ENCODE results near the gene NFAT5.
A peak's percentile ranks its signal among the peaks of the same experiment; 100 is the strongest.

NFAT5 gene

DNA sequence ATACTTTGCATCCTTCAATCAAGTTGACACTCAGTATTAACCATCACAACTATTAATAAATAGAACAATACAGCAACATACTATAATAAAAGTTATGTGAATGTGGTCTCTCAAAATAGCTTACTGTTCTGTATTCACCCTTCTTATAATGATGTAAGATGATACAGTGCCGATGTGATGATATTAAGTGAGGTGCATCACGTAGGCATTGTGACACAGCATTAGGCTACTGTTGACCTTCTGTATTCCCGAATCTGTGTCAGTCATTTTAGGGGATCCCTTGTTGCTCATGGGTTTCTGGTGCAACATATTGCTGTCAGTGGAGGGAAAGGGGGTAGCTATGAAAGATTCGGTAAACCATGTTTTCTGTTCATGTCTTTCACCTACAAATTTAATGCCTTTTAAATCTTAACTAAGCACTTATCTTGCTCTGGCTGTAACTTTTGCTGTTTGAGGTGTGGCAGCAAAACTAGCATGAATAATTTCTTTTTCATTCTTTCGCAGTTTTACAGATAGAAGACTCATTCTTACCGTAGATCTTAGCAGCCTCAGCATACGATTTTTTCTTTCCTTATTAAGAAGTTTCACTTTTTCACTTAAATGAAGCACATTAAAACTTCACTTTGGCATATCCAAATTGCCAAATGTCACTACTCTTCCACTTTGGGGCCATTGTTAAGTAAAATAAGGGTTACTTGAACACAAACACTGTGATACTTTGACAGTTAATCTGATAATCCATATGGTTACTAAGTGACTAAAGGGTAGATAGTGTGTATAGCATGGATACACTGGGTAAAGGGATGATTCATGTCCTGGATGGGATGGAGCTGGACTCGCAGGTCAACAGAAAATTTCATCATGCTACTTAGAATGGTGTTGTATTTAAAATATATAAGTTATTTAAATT lies 29.6 kb downstream of the NFAT5 start:
- Mint-ChIP-seq H3K9me3 (no peaks in the 10 kb centered on the region), H3K36me3 (peaks cover 15 to 19% of the 10 kb centered on the region in 2 donors), H3K4me1 (peaks cover 21 to 37% of the 10 kb centered on the region in 2 donors), H3K4me3 (no peak overlapping the region), H3K27ac (no peak overlapping the region), H3K27me3 (no peaks in the 10 kb centered on the region)
- ATAC-seq (replicated peaks) (no peak), DNase-seq (no peak)

- Mint-ChIP-seq H3K36me3 (peaks cover 15 to 21% of the 10 kb centered on the region in 2 donors), H3K27ac (no peak overlapping the region), H3K4me1 (peaks cover 19 to 34% of the 10 kb centered on the region in 2 donors), H3K27me3 (no peaks in the 10 kb centered on the region), H3K4me3 (no peak overlapping the region), H3K9me3 (no peaks in the 10 kb centered on the region)
- DNase-seq (no peak), ATAC-seq (replicated peaks) (no peak)
These were observed 31.0 kb downstream of the NFAT5 start for GRCh38 chr16:69596801-69597200.

DNA sequence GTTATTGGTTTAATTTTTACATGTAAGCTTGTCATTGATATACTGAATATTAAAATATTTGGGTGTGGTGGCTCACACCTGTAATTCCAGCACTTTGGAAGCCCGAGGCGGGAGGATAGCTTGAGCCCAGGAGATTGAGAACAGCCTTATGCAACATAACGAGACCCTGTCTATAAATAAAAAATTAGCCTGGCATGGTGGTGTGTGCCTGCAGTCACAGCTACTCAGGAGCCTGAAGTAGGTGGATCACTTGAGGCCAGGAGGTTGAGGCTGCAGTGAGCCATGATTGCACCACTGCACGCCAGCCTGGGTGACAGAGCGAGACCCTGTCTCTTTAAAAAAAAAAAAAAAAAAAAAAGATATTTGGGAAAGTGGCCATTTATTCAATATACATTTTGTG lies 32.3 kb downstream of the NFAT5 start:
- Mint-ChIP-seq H3K4me1 (peaks cover 19 to 34% of the 10 kb centered on the region in 2 donors), H3K36me3 (peaks cover 15 to 21% of the 10 kb centered on the region in 2 donors), H3K4me3 (no peak overlapping the region), H3K9me3 (no peaks in the 10 kb centered on the region), H3K27ac (no peak overlapping the region), H3K27me3 (no peaks in the 10 kb centered on the region)
- ATAC-seq (replicated peaks), result no peak
- DNase-seq, result no peak

DNA sequence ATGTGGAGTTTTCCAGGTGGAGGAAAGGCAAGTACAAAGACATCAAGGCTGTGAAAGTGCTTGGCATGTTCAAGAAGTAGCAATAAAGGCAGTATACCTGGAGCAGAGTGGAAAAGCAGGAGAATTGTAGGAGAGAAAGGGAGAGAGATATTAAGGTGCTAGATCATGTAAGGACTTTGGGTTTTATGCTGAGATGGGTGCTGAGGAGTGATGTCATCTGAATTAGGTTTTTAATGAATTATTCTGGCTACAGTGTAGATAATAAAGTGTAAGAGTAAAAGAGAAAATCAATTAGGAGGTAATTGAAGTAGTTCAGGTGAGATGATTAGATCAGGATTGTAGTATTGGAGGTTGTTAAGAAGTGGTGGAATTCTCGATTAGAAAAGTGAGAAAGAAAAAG lies 34.0 kb downstream of the NFAT5 start:
- Mint-ChIP-seq H3K4me1 (peaks cover 20 to 34% of the 10 kb centered on the region in 2 donors), H3K27ac (no peak overlapping the region), H3K36me3 (peaks cover 15 to 22% of the 10 kb centered on the region in 2 donors)

GRCh38 chr16:69600202-69600601 lies 34.4 kb downstream of the NFAT5 start:
- ATAC-seq (replicated peaks) (no peak), DNase-seq (no peak)
- H3K27me3 Mint-ChIP-seq, result no peaks in the 10 kb centered on the region
- peaks cover 20 to 35% of the 10 kb centered on the region in 2 donors for H3K4me1 Mint-ChIP-seq
- H3K27ac Mint-ChIP-seq, result no peak overlapping the region
- H3K9me3 Mint-ChIP-seq, result no peaks in the 10 kb centered on the region
- H3K36me3 Mint-ChIP-seq, result peaks cover 15 to 22% of the 10 kb centered on the region in 2 donors
- H3K4me3 Mint-ChIP-seq, result no peak overlapping the region

More for the DNA sequence above, 34.0 kb downstream of the NFAT5 start:
- ATAC-seq (replicated peaks) (no peak), DNase-seq (no peak)
- H3K4me3 Mint-ChIP-seq, result no peak overlapping the region
- no peaks in the 10 kb centered on the region for H3K9me3 Mint-ChIP-seq
- no peaks in the 10 kb centered on the region for H3K27me3 Mint-ChIP-seq

GRCh38 chr16:69601250-69601649 lies 35.5 kb downstream of the NFAT5 start:
- ATAC-seq (replicated peaks), result no peak
- DNase-seq, result no peak
- Mint-ChIP-seq H3K4me1 (peaks cover 18 to 36% of the 10 kb centered on the region in 2 donors), H3K4me3 (no peak overlapping the region), H3K9me3 (no peaks in the 10 kb centered on the region), H3K27ac (no peak overlapping the region), H3K27me3 (no peaks in the 10 kb centered on the region), H3K36me3 (peaks cover 19 to 21% of the 10 kb centered on the region in 2 donors)

DNA sequence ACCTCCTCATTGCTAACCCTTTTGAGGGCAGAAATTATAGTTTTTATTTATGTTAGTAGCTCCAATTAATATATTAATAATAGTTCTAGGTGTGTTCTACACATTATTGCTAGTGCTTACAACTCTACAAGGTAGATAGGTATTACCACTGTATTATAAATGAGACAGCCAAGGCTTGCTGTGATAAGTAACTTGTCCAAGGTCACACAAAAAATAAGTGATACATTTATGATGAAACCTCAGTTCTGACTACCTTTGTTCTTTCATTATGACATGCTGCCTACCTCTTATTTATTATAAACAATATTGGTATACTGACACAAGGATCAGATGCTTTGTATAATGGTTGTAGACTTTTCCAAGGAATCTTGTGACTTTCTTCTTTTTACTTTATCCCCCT lies 41.2 kb downstream of the NFAT5 start:
- Mint-ChIP-seq H3K27ac (no peak overlapping the region), H3K27me3 (no peaks in the 10 kb centered on the region), H3K9me3 (no peaks in the 10 kb centered on the region), H3K4me1 (peaks cover 15 to 41% of the 10 kb centered on the region in 2 donors), H3K36me3 (peaks cover 11 to 24% of the 10 kb centered on the region in 2 donors), H3K4me3 (peak overlapping the region in 1 of 2 donors; percentile 65)
- no peak for ATAC-seq (replicated peaks)
- DNase-seq, result no peak

GRCh38 chr16:69607674-69608073 lies 41.9 kb downstream of the NFAT5 start:
- H3K4me3 Mint-ChIP-seq, result peak overlapping the region; percentile 37 to 65
- no peaks in the 10 kb centered on the region for H3K9me3 Mint-ChIP-seq

DNA sequence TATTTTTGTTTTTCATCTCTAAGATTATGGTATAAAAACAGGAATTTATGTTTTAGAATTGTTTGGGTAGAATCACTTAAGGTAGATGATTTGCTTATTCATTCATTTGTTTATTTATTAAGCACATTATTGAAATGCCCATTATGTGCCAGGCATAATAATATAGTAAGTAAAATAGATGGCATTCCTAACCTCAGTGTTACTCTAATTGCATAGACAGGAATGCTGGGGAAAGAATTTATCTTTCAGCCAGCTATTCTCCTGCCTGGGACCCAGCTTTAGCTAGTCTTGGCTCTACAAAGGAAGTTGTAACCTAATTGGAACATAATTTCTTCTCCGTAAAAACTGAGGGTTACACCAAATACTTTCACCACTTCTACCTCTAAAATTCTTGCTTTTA lies 44.6 kb downstream of the NFAT5 start:
- Mint-ChIP-seq H3K4me1 (peaks cover 22 to 49% of the 10 kb centered on the region in 2 donors), H3K4me3 (no peak overlapping the region), H3K36me3 (peaks cover 8 to 22% of the 10 kb centered on the region in 2 donors), H3K9me3 (no peaks in the 10 kb centered on the region), H3K27ac (no peak overlapping the region), H3K27me3 (no peaks in the 10 kb centered on the region)
- ATAC-seq (replicated peaks) (no peak), DNase-seq (no peak)

More at GRCh38 chr16:69607674-69608073, 41.9 kb downstream of the NFAT5 start:
- Mint-ChIP-seq H3K27ac (peak overlapping the region; percentile 51), H3K4me1 (peaks cover 15 to 44% of the 10 kb centered on the region in 2 donors), H3K36me3 (peaks cover 11 to 24% of the 10 kb centered on the region in 2 donors), H3K27me3 (no peaks in the 10 kb centered on the region)
- DNase-seq, result no peak
- ATAC-seq (replicated peaks), result peak; percentile 20 to 29

DNA sequence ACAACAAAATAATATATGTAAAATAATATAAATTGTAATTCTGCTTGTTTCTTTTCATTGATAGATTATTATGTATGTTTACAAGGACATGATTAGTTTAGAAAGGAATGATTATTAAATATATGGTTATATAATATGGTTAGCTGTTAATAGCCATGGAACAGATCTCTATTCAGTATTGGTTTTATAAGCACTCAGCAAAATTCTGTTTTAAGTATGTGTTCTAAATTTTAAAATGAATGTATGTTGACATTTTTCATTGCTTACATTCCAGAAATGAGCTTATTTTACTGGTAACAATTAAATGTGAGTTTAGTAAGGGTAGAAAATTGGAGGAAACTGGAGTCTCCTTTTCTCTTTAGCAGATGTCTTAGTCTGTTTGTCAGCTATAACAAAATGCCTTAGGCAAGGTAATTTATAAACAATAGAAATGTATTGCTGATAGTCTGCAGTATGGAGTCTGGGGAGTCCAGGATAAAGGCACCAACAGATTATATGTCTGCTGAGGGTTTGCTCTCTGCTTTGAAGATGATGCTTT lies 45.4 kb downstream of the NFAT5 start:
- peaks cover 13 to 27% of the 10 kb centered on the region in 2 donors for H3K36me3 Mint-ChIP-seq
- DNase-seq (no peak), ATAC-seq (replicated peaks) (no peak)
- peaks cover 29 to 50% of the 10 kb centered on the region in 2 donors for H3K4me1 Mint-ChIP-seq
- H3K27me3 Mint-ChIP-seq, result no peaks in the 10 kb centered on the region
- H3K4me3 Mint-ChIP-seq, result no peak overlapping the region
- H3K9me3 Mint-ChIP-seq, result no peaks in the 10 kb centered on the region
- no peak overlapping the region for H3K27ac Mint-ChIP-seq

- DNase-seq (no peak), ATAC-seq (replicated peaks) (peak; percentile 65 to 69)
- H3K4me3 Mint-ChIP-seq, result no peak overlapping the region
These were observed 47.8 kb downstream of the NFAT5 start for GRCh38 chr16:69613378-69614154.

GRCh38 chr16:69615528-69615927 lies 49.8 kb downstream of the NFAT5 start:
- DNase-seq, result no peak
- Mint-ChIP-seq H3K9me3 (no peaks in the 10 kb centered on the region), H3K27ac (no peak overlapping the region), H3K27me3 (no peaks in the 10 kb centered on the region), H3K36me3 (peaks cover 13 to 22% of the 10 kb centered on the region in 2 donors), H3K4me1 (peaks cover 19 to 30% of the 10 kb centered on the region in 2 donors), H3K4me3 (no peak overlapping the region)
- ATAC-seq (replicated peaks), result no peak

More at GRCh38 chr16:69613378-69614154, 47.8 kb downstream of the NFAT5 start:
- Mint-ChIP-seq H3K27me3 (no peaks in the 10 kb centered on the region), H3K4me1 (peaks cover 20 to 39% of the 10 kb centered on the region in 2 donors), H3K27ac (no peak overlapping the region), H3K9me3 (no peaks in the 10 kb centered on the region), H3K36me3 (peaks cover 14 to 23% of the 10 kb centered on the region in 2 donors)

GRCh38 chr16:69616082-69616481 lies 50.3 kb downstream of the NFAT5 start:
- H3K27ac Mint-ChIP-seq, result peak overlapping the region; percentile 26

DNA sequence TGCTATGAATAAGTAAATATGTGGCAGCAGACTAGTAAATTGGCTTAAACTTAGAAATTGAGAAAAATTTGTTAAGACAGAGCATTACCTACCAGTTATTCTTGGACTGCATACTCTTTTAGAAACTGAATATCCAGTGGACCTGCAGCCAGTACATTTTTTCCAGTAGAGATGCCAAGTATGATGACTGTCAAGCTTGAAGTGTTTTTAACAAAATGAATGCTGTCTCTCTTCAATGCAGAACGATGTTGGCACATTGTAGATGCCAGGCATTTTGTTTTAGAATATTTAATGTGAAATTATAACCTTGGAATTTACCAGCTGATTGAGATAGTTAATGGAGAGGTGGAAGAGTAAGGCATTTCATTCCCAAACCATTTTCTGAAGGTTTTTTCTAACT lies 52.5 kb downstream of the NFAT5 start:
- Mint-ChIP-seq H3K27me3 (no peaks in the 10 kb centered on the region), H3K36me3 (peaks cover 16 to 30% of the 10 kb centered on the region in 2 donors), H3K4me1 (peaks cover 14 to 29% of the 10 kb centered on the region in 2 donors)

More at GRCh38 chr16:69616082-69616481, 50.3 kb downstream of the NFAT5 start:
- H3K4me3 Mint-ChIP-seq, result no peak overlapping the region
- H3K36me3 Mint-ChIP-seq, result peaks cover 13 to 24% of the 10 kb centered on the region in 2 donors
- no peaks in the 10 kb centered on the region for H3K9me3 Mint-ChIP-seq
- ATAC-seq (replicated peaks) (no peak), DNase-seq (no peak)
- H3K4me1 Mint-ChIP-seq, result peaks cover 19 to 33% of the 10 kb centered on the region in 2 donors
- H3K27me3 Mint-ChIP-seq, result no peaks in the 10 kb centered on the region

More for the DNA sequence above, 52.5 kb downstream of the NFAT5 start:
- no peak overlapping the region for H3K4me3 Mint-ChIP-seq
- ATAC-seq (replicated peaks) (no peak), DNase-seq (no peak)
- no peaks in the 10 kb centered on the region for H3K9me3 Mint-ChIP-seq
- H3K27ac Mint-ChIP-seq, result no peak overlapping the region

All from stimulated activated naive B cell treated with anti-CD40 and anti-IgM and Interleukin-4, amounts not matched to agents 10 μg/mL and 1 μg/mL and 100 μg/mL, for 72 hours (primary cell).